H1 (cell line): ENCODE measurements around the gene CNTN6. TPM values are rescaled to one million over a fixed set of nuclear protein-coding genes. Genes with fewer than 3 reads are reported as not detected.

Source experiments
- CHD7 ChIP-seq: fragments of 300-600 bp; sonication (generic); IDR thresholded peaks from 2 replicates; pipeline ENCODE4 v1.7.1; 2012; ENCODE audit warnings: low read length, moderate library complexity, mild to moderate bottlenecking, inconsistent platforms; ENCODE audit not compliant: insufficient replicate concordance
- EZH2 ChIP-seq: fragments of 200-600 bp; sonication (generic); IDR thresholded peaks from 2 replicates; pipeline ENCODE4 v1.7.1; 2012; ENCODE audit warnings: low read depth, mild to moderate bottlenecking, moderate library complexity, low read length, inconsistent platforms; ENCODE audit not compliant: severe bottlenecking
- polyA plus RNA-seq, 7 experiments: library from polyadenylated mRNA; depleted of rRNA in 3 of 7; stranded (reverse) in 5 of 7; unstranded in 2 of 7; fragments of >200 nt in 5 of 7; fragments of 200-250 nt in 2 of 7; gene quantifications; 1 replicate in 5 of 7; 2 replicates in 1 of 7; 4 replicates in 1 of 7; pipeline versions ENCODE4 v1.2.1 to v1.2.3, GENCODE V29; 2011 to 2013; ENCODE audit warnings: missing spikeins in 2 of 7, mixed read lengths in 2 of 7
- total RNA-seq: library from RNA; stranded (reverse); fragmentation: NEBNext Ultra II Directional; extraction: Animal tissue kit (Norgen Biotek cat#: 25700); gene quantifications from 2 replicates; pipeline ENCODE4 v1.2.1, GENCODE V29; 2021

CNTN6 gene
- total and polyA plus RNA-seq, 2 of the 8 experiments (the other 6 are each of a cell fraction or from before 2014, with no cell fraction given), result not detected

GRCh38 chr3:1091286-1091685 is 1.5 kb upstream of the CNTN6 start (continued):
- TF ChIP-seq CHD7 (no peak), EZH2 (no peak)
